Left cardiac atrium (tissue), 4 donors: Measurements from ENCODE around the gene MEOX2. TPM values are rescaled to one million over a fixed set of nuclear protein-coding genes. Genes with fewer than 3 reads are reported as not detected.

ENCODE experiments used
- ATAC-seq, 2 donors: fragments of 200-7000 bp; cut with Tn5 transposase; one replicate each; pipeline ENCODE4 v1.9.1; 2020; ENCODE audit warnings: mild to moderate bottlenecking in 2 of 2, moderate library complexity in 2 of 2
- DNase-seq: peaks from one replicate; pipeline ENCODE4 v3.0.0-alpha.2; 2020
- intact Hi-C, 2 donors: fragments of 100-400 bp; cut with DNase I; formaldehyde crosslinking; loops; one replicate each; pipeline versions ENCODE4 v1.14.1 to v1.15.1; 2022 to 2023
- long read RNA-seq: library from polyadenylated mRNA; unstranded; transcript quantifications from one replicate; pipeline ENCODE4 v2.0.0, GENCODE V29; 2021
- total RNA-seq, 2 donors: library from RNA; stranded (reverse); fragmentation: NEBNext Ultra II Directional; extraction: Animal tissue kit (Norgen Biotek cat#: 25700); gene quantifications; one replicate each; pipeline ENCODE4 v1.2.1, GENCODE V29; 2021
- donor health status: DM: no; HTN: yes; CAD: no.
- donor health status: DM: no; HTN: yes; CAD: no; lungs with severe emphysema.
- donor health status: DM: yes; HTN: yes; CAD: no.
- donor health status: Dilated cardiomyopathy.

Gene MEOX2
- total RNA-seq, result 10 to 100 TPM in 1 of 2 donors, 1 to 10 TPM in 1; 6.3 to 12.9 TPM
- long read RNA-seq, transcript MEOX2-201 (3 exons, 2,500 nt), result major isoform, 10 of 10 reads
- long read RNA-seq, partial matches to known transcripts, result 0 of 10 reads
- long read RNA-seq, other reads (novel, unspliced or antisense), result 0 of 10 reads

- DNase-seq (peak; percentile 85), ATAC-seq (peak; percentile 94 to 96)
- intact Hi-C loops, result loop anchor here (5.0 to 10.0 kb wide), 2 partner anchors 376 to 378 kb away; no protein-coding TSS in a partner anchor
These were observed at the start of gene MEOX2 for GRCh38 chr7:15686295-15686956. MEOX2 (minus strand) TSS chr7:15686683; CDS start chr7:15686402, 281 bp downstream.

GRCh38 chr7:15729746-15730145 is 43.3 kb upstream of the MEOX2 start:
- intact Hi-C loops, result loop anchor here in 1 of 2 donors (10.0 kb wide), 1 partner anchor 335 kb away; no protein-coding TSS in a partner anchor
- DNase-seq (no peak), ATAC-seq (no peak)

GRCh38 chr7:15725051-15725450 is 38.6 kb upstream of the MEOX2 start:
- intact Hi-C loops, result loop anchor here in 1 of 2 donors (10.0 kb wide), 1 partner anchor 340 kb away; no protein-coding TSS in a partner anchor
- ATAC-seq, result no peak
- DNase-seq, result no peak

- intact Hi-C loops, result loop anchor here in 1 of 2 donors (10.0 kb wide), 1 partner anchor 341 kb away; no protein-coding TSS in a partner anchor
- ATAC-seq (no peak), DNase-seq (no peak)
These were observed 37.4 kb upstream of the MEOX2 start for GRCh38 chr7:15723841-15724240.

- peak; percentile 23 for DNase-seq
- intact Hi-C loops, result loop anchor here in 1 of 2 donors (10.0 kb wide), 1 partner anchor 344 kb away; no protein-coding TSS in a partner anchor
- no peak for ATAC-seq
These were observed 34.5 kb upstream of the MEOX2 start for GRCh38 chr7:15720849-15721471.

GRCh38 chr7:15719311-15719710 is 32.8 kb upstream of the MEOX2 start:
- intact Hi-C loops, result loop anchor here in 1 of 2 donors (5.0 to 10.0 kb wide), 2 partner anchors 345 to 392 kb away; no protein-coding TSS in a partner anchor
- no peak for DNase-seq

GRCh38 chr7:15715435-15715834 is 29.0 kb upstream of the MEOX2 start:
- DNase-seq (no peak), ATAC-seq (peak in 1 of 2 donors; percentile 38)
- intact Hi-C loops, result loop anchor here in 1 of 2 donors (5.0 to 10.0 kb wide), 2 partner anchors 349 to 388 kb away; no protein-coding TSS in a partner anchor

More at GRCh38 chr7:15719311-15719710, 32.8 kb upstream of the MEOX2 start:
- ATAC-seq, result no peak

- intact Hi-C loops, result loop anchor here in 1 of 2 donors (10.0 kb wide), 1 partner anchor 355 kb away; no protein-coding TSS in a partner anchor
- ATAC-seq (no peak), DNase-seq (no peak)
These were observed 23.5 kb upstream of the MEOX2 start for GRCh38 chr7:15709978-15710377.

GRCh38 chr7:15707570-15707969 is 21.1 kb upstream of the MEOX2 start:
- ATAC-seq (no peak), DNase-seq (no peak)
- intact Hi-C loops, result no loop called here

GRCh38 chr7:15703732-15704131 is 17.2 kb upstream of the MEOX2 start:
- ATAC-seq (no peak), DNase-seq (no peak)
- intact Hi-C loops, result no loop called here

GRCh38 chr7:15692501-15693020 is 6.1 kb upstream of the MEOX2 start:
- intact Hi-C loops, result no loop called here
- DNase-seq, result no peak
- ATAC-seq, result no peak

- intact Hi-C loops, result loop anchor here (5.0 to 10.0 kb wide), 2 partner anchors 373 to 376 kb away; no protein-coding TSS in a partner anchor
- no peak for ATAC-seq
These were observed 2.4 kb upstream of the MEOX2 start for GRCh38 chr7:15688911-15689310.

GRCh38 chr7:15688279-15688626 is 1.8 kb upstream of the MEOX2 start:
- intact Hi-C loops, result loop anchor here (5.0 to 10.0 kb wide), 2 partner anchors 374 to 377 kb away; no protein-coding TSS in a partner anchor
- ATAC-seq (no peak), DNase-seq (no peak)

More at GRCh38 chr7:15688911-15689310, 2.4 kb upstream of the MEOX2 start:
- no peak for DNase-seq

- intact Hi-C loops, result loop anchor here (5.0 to 10.0 kb wide), 2 partner anchors 375 to 377 kb away; no protein-coding TSS in a partner anchor
- no peak for ATAC-seq
- peak; percentile 33 for DNase-seq
These were observed 1.2 kb upstream of the MEOX2 start for GRCh38 chr7:15687546-15688278.

- intact Hi-C loops, result loop anchor here (5.0 to 10.0 kb wide), 2 partner anchors 375 to 378 kb away; no protein-coding TSS in a partner anchor
- DNase-seq, result no peak
- peak in 1 of 2 donors; percentile 15 for ATAC-seq
These were observed 568 bp upstream of the MEOX2 start for GRCh38 chr7:15686957-15687545.

GRCh38 chr7:15685358-15686294 is 857 bp downstream of the MEOX2 start:
- peak; percentile 25 to 55 for ATAC-seq
- intact Hi-C loops, result loop anchor here (5.0 to 10.0 kb wide), 2 partner anchors 377 to 379 kb away; no protein-coding TSS in a partner anchor
- DNase-seq, result peak; percentile 56

- DNase-seq (peak; percentile 34), ATAC-seq (peak in 1 of 2 donors; percentile 12)
- intact Hi-C loops, result loop anchor here (5.0 to 10.0 kb wide), 2 partner anchors 377 to 380 kb away; no protein-coding TSS in a partner anchor
These were observed 1.6 kb downstream of the MEOX2 start for GRCh38 chr7:15684871-15685270.
